ENCODE results near the gene MAPK10.

GRCh38 chr4:86366920-86367319 is 7.1 kb upstream of the MAPK10 start:
- TF ChIP-seq POLR2A (IDR thresholded peaks at IDR 0.05): no peak
- TF ChIP-seq POLR2AphosphoS5 (IDR thresholded peaks at IDR 0.05): no peak

All from prostate gland (tissue), 1 donor.